HG02678 (cell line): ENCODE measurements around the gene PTK6.

Experiments used
- ATAC-seq: cut with Tn5 transposase; IDR thresholded peaks from one replicate; pipeline ENCODE4 v1.9.1; 2021; ENCODE audit warnings: mild to moderate bottlenecking, moderate library complexity; ENCODE audit not compliant: unreplicated experiment

PTK6 gene

DNA sequence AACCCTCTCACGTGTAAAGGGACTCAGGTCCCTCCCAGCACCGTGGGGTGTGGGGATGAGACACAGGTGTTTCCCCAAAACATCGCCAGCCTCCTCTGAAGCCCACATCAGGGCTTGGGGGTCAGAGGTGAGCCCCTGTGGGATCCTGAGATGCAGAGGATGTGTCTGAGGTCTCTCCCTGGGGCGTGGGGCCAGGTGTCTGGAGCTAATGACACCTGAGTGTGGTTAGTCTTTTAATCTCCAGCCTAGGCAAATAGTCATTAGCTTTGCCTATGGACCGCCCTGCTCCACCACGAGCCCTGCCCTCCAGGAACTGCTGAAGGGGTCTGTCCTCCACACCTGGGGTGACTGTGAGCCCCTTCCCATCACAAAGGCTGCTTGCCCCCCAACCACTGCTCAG is 8.6 kb upstream of the PTK6 start:
- ATAC-seq: no peak

DNA sequence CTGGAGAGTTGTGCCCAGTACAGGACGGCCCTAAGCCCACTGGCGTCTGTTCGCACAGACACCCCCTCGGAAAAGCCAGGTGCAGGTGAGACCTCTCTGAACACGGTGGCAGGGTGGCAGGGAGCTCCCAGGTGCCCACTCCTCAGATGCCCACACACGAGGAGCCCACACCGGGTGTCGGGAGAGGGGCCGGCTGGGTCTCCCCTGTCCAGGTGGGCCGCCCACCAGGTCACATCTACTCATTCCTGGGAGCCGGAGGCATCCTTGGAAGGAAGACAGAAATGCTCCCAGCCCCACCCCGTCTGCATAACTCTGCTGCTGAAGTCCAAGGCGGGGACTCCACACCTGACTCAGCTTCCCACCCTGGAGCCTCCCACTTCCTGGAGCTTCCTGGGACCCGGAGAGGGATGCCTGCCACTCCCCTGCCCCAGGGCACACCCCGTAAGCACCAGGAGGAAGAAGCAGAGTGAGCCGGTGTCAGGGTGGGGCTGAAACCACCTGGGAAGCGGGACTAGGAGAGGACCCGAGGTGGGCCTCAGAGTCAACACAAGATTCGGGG is 7.9 kb upstream of the PTK6 start:
- no peak for ATAC-seq

DNA sequence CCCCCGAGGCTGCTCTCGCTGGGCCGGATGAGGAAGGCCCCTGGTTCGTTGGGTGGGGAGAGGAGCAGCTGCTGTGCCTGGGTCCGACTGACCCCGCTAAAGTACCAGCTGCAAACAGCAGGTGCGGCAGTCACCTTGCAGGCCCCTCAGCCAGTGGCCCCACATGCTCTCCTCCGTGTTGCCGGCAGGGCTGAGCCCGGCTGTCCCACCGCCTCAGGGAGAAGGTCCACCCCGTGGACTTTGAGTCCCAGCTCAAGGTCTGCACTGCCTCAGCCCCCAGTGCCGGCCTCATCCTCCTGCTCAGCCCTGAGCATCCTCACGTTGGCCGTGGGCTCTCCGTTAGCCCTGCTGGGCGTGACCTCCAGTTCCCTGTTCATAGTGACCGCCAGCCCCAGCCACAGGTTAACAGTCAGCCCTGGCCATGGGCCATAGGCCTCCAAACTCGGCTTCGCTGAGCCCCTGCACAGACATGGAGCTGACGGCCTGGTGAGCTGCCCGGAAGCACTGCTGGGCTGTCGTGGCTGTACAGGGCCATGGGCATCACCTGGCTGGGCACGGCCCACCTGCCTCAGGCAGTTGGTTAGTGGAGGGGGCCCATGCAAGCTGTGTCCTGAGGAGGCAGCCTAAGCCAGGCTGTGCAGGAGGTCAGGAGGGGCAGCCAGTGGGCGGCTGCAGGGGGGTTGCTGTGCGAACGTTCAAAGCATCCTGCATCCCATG is 7.2 kb upstream of the PTK6 start:
- no peak for ATAC-seq

DNA sequence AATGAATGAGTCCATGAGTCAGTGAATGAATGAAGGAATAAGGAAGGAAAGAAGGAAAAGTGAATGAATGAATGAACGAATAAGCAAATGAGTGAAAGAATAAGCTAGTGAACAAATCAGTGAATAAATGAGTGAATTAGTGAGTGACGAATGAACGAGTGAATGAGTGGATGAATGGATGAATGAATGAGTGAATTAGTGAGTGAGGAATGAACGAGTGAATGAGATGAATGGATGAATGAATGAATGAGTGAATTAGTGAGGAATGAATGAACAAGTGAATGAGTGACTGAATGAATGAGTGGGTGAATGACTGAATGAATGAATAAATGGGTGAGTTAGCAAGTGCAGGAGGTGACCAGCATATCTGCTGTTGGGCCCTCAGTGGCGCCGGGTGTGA is 6.6 kb upstream of the PTK6 start:
- ATAC-seq: no peak

DNA sequence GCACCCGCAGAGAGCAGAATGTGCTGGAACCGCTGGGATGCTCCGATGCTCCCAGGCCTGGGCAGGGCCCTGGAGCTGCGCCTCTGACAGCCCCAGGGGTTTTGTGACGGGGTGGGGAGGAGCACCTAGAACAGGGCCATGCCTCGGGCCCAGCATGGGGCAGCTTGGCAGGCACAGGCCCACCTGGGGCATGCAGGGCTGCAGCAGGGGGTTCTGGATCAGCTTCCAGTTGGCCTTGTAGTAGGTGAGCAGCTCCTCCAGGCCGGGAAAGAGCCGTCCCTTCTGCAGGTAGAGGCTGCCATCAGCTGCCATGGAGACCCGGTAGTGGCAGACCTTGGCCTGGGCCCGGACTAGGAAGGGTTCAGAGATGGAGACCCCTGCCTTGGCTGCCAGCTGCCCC is 6.0 kb upstream of the PTK6 start:
- ATAC-seq: no peak

DNA sequence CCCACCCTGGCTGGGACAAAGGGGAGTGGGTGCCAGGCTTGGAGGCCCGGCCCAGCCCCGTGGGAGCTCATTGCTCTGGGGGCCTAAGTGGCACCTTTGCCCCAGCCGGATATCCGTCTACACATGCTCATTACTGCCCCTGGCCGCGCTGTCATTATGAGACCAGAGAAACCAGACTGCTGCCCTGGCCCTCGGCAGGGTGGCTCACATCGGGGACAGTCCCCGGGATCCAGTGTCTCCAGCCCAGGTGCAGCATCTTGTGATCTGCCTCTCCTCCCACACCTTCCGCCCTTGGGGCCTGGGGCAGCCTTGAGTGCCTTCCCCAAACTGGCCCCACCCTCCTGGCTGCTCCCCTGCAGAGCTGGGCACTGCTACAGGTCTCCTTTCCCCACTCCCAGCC is 5.5 kb upstream of the PTK6 start:
- ATAC-seq: no peak

DNA sequence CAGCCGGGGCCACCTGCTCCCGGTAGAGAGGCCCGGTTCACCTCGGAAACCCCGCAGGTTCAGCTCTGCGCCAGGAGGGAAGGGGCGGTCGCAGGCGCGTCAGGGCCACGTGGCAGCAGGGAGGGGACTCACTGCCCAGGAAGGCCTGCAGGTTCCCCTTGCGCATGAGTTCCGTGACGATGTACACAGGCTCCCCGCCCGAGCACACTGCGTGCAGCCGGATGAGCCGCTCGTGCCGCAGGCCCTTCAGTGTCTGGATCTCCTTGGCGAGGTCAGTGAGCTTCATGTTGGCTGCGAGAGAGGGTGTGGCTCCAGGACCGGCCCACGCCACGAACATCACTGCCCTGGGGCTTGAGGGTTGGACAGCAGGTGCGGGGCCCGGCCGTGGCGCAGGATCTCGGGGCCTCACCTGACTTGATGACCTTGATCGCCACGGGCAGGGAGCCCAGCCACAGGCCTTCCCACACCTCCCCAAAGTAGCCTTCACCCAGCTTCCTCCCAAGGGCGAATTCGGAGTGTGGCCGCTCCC is 4.9 kb upstream of the PTK6 start:
- ATAC-seq: no peak

DNA sequence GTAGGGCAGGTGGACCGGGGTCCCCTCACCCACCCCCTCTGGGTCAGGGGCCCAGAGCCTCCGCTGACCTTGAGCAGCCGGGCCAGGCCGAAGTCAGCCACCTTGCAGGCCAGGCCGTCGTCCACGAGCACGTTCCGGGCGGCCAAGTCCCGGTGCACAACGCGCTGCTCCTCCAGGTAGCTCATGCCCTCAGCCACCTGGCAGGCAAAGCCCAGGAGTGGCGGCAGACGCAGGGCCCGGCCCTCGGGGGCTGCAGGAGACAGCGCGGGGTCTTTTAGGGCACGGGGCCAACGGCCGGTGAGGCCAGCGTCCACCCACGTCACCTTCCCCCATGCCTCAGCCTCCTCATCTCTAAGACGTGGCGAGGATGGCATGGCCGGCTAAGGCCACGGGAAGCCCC is 4.2 kb upstream of the PTK6 start:
- no peak for ATAC-seq

DNA sequence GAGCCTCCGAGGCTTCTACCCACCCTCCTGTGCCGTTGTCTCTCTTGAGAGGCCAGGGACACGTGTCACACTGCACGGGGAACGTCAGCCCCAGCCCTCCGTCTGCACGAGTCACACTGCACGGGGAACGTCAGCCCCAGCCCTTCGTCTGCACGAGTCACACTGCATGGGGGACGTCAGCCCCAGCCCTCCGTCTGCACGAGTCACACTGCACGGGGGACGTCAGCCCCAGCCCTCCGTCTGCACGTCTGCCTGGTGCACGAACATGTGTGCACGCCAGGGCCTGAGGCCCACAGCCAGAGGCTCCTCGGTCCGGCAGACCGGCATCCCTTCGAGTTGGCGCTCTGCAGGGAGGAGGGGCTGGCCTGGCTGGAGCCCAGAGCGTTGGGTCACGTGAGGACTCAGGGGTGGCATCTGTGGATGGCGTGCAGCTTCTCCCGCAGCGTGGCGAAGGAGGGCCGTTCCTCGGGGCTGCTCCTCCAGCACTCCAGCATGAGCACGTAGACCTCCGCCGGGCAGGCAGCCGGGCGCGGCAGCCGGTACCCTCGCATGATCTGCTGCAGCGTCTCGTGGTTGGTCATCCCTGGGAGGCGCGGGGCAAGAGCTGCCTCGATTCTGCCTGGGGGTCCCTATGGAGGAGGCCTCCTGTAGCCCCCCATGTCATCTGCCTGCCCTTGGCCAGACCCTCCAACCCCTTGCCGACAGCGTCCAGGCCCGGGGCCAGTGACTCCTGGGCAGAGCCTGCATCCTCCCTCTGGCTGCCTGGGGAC is 3.4 kb upstream of the PTK6 start:
- ATAC-seq: no peak

DNA sequence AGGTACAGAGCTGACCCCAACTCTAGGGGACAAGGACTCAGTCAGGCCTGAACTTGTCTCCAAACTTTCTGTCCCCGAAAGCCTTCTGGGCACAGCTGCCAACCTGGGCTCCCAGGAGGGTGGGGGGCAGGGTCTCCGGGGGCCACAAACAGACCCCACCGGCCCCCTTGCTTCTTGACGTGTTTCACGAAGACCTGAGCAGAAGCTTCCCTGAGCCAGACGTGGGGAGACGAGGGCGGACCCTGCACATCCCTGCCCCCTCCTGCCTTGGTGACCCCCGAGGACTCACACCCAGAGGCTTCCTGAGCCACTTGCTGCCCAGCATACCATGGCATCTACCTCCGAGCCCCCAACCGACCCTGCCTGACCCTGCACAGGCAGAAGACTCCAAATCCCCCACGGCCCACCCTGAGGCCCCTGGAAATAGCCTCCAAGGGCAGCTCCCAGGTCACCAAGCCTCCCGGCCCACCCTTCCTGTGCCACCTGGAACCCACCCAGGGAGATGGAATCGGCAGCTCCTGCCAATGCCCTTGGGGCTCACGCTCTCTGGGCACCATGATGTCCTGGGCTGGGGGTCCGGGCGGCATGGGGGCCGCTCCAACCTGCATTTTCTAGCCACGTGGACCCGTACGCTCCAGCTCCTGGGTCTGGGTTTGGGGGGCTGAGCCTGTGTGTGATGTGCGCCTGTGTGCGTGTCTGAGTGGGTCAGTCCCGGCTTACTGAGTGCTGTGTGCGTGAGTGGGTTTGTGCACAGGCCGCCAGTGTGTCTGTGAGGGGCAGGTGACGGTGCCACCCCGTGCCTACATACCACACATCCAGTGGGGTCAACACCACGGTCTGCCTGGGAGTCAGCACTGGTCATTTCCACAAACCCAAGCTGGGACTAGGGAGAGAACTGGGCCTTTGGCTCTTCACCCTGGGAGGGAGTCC is 2.5 kb upstream of the PTK6 start:
- no peak for ATAC-seq

DNA sequence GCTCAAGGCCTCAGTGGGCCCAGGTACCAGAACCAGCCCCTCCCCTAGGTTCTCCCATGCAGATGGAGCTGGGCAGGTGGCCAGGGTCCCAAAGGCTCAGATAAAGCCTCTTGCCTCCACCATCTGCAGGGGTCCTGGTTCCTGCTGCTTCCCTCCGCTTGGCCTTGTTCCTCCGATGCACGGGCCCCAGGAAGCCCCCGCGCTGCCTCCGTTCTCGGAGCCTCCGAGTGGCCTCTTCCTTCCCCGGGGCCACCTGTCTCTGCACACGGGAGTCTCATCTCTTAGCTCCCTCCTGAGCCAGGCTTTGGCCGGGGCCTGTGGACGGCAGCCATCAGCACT is 1.9 kb upstream of the PTK6 start:
- ATAC-seq: no peak

DNA sequence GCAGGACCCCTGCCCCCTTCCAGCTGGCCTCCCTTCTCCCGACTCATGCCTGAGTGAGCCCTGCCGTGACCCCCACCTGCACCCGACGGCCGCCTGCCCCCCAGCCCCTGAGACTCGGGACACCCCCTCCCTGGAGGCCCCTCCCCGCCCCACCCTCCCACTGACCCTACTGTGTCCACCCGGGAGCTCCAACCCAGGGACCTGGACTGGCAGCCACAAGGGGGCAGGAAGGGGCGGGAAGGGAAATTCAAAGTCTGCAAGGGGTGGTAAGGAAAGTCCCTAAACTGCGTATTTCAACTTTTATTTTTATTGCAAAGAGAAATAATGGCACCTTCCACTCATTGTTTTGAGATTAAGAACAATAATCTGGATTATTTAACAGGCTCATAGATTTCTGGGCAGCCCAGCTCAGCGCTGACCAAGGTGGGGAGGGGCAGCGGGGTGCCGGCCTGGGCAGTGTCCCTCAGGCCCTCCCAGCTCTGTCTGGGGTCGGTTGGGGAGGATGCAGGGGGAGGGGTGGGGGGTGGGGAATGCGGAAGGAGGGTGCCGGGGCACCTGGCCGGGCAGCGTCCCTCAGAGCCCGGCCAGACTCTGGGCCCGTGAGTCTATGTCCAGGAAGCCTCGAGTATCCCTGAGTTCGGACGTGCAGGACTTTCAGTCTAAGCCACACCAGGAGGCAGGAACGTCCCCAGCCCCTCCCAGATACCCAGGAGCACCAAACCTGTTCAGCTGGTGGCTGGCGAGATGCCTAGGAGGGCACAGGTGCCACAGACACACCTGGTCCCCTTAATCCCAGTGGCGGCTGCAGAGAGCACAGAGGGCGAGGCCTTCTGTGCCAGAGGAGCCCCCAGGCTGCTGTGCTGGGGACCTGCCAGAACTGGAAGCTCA is 1.3 kb upstream of the PTK6 start:
- ATAC-seq: no peak

DNA sequence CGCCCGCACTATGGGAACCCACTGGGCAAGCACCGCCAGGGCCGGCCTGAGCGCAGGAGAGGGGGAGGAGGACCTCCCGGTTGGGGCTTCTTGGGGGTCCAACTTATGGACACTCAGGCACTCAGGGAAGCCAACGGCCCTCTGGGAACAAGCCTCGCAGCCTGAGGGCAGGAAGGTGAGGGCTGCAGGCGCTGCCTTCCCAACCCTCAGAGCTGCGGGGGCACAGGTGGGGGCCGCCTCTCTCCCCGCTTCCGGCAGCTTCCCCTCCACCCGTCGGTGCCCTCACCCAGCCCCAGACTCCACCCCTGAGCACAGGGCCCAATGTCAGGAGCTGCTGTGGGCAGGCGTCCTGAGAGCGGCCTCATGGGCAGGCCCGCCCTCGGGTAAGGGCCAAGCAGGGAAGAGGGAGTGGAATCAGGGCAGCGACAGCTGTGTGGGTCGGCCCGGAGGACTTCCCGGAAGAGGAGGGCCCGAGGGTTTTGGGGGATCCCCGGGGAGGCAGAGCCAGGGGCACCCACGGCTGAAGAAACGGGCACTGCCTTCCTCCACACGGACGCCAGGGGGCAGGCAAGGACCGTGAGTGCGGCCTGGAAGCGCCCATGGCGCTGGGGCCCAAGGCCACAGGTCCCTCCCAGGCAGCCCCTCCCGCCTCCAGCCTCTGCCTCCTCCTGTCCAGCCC is 488 bp upstream of the PTK6 start:
- ATAC-seq: peak; percentile 88

DNA sequence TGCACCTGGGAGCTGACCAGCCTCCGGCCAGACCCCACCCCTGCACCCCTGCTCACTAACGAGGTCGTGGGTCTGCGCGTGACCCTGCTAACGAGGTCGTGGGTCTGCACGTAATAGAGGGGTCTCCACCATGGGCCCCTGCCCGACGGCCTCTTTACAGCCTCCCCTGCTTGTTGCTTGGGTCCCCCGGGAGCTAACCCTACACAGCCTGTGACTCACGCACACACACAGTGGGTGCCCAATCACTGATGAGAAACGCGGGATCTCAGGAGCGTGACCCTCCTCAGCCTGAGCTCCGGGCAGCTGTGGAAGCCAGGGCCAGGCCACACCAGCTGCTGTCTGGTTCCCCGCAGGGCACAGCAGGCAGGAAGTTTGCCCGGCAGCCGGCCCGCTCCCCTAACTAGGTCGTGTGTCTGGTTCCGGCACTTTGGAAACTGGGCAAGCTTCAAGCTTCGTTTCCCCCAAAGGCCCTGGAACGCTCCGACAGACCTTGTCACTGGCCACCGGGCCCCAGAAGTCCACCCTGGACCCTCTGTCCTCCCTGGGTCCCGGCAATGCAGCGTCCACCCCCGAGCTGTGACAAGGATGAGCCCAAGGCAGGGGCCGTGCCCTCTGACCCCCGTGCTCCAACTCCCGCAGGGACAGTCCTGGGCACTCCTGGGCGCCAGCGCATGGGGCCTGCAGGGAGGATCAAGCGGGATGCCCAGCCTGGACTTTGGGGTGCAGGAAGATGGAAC is 767 bp downstream of the PTK6 start:
- ATAC-seq: no peak

DNA sequence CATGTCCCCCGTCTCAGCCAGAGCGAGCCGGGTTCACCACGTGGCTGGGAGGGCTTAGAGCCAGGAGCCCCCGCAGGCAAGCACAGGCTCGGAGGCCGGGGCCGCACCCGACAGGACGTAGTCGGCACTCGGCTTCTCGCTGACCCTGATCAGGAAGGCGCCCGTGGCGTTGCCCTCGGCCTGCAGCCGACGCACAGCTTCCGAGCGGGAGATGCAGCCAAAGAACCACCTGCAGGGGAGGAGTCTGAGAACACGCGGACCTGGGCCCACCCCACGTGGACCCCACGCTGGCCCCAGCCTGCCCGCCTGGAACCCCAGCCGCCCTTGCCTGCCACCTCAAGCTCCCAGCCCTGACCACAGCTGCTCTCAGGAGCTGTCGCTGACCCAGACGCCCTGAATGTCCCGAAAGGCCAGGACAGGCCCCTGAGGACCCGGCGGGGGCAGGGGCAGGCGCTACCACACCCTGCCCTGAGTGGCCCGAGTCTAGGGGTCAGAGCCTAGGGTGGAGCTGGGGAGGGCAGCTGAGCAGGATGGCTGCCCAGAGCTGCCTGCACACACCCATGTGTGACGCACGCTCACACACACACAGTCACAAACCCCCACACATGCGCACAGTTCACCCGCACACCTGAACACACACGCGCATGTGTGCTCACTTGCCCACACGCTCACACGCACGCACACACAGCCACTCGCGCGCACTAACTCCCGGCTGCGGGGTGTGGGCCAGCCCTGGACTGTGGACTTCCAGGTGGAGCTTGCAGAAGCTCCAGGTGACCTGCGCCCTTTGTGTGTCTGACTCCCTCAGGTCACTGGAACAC is 2.1 kb downstream of the PTK6 start:
- no peak for ATAC-seq

DNA sequence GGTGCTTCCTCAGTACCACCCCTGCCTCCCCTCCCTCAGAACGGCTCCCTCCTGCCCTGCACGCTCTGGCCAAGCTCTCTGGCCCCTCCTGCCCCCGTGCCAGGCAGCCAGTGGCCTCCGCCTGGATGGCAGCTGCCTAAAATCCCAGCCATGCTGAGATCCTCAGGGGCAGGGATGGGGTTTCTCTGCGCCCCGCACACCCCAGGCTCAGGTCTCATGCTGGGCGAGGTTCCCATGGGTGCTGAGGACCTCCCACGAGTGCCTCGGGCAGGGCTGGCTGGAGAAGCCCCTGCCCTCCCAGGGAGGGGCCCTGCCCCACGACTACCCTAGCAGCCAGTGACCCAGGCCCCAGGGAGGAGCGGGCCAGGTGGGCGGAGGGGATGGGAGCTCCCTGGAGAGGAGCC is 2.7 kb downstream of the PTK6 start:
- ATAC-seq: no peak

DNA sequence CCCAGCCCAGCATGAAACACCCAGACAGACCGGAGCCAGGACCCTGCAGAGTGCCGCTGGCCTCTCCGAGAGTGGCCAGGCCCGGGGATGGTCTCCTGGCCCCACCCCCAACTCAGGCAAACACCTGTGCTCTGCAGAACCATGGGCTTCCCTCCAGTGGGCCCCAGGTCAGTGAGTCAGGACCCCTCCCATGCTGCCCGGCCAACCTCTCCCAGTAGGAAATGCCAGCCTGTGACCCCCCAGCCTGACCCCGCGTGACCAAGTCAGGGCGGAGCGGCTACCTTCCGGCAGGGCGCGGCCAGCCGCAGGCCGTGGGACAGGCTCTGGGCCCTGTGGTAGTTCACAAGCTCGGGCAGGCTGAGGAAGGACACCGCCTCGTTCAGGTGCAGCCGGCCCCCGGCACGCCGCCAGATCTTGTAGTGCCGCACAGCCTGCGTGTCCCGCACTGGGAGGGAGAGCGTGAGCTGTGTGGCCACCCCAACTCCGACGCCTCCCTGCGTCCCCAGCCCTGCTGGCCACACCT is 3.2 kb downstream of the PTK6 start:
- ATAC-seq: no peak

DNA sequence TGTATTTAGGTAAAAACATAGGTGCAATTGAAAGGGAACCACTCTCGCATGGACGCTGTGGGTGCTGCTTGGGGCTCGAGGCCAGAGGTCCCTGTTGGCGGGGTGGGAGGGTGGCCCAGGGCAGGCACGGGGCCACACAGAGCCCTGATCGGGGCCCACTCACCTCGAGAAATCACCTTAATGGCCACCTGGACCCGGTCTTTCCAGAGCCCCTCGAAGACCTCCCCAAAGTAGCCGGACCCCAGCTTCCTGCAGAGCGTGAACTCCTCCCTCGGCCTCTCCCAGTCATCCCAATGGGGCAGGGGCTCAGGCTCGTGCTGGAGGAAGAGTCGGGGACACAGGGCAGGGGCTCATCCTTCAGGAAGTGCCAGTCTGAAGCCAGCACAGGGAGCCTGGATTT is 3.8 kb downstream of the PTK6 start:
- no peak for ATAC-seq
